Kidney (tissue), 14 donors: Measurements from ENCODE around the gene LAX1. TPM values are rescaled to one million over a fixed set of nuclear protein-coding genes. Genes with fewer than 3 reads are reported as not detected.

Experiments
- DNase-seq, 5 donors: peaks; one replicate each; pipeline ENCODE4 v3.0.0-alpha.2; 2013 to 2020
- FAIRE-seq: peaks from 2 replicates; lab custom pipeline; 2012; peaks lifted over from hg19 to GRCh38; lab: Jason Lieb, UNC
- H3K27ac ChIP-seq, 2 donors: one replicate each; pipeline ENCODE4 v1.7.0; 2013; ENCODE audit warnings: low read depth in 2 of 2, low read length in 2 of 2, inconsistent platforms in 1 of 2
- H3K27me3 ChIP-seq: one replicate; pipeline ENCODE4 v1.7.1; 2013; ENCODE audit warnings: low read length, inconsistent platforms; ENCODE audit not compliant: control insufficient read depth, insufficient read depth
- H3K36me3 ChIP-seq, 3 donors: one replicate each; pipeline versions ENCODE4 v1.7.0 to v1.7.1; 2013; ENCODE audit warnings: low read length in 3 of 3, control low read depth in 1 of 3, inconsistent platforms in 1 of 3; ENCODE audit not compliant: insufficient read depth in 3 of 3, control insufficient read depth in 2 of 3
- H3K4me1 ChIP-seq, 3 donors: one replicate each; pipeline versions ENCODE4 v1.7.0 to v1.7.1; 2013; ENCODE audit warnings: low read length in 3 of 3, inconsistent platforms in 1 of 3, low read depth in 1 of 3; ENCODE audit not compliant: control insufficient read depth in 2 of 3, insufficient read depth in 2 of 3
- H3K4me3 ChIP-seq, 3 donors: one replicate each; pipeline versions ENCODE4 v1.7.0 to v1.8.1; 2013; ENCODE audit warnings: low read length in 3 of 3, control low read depth in 1 of 3, inconsistent platforms in 1 of 3
- H3K9ac ChIP-seq, 3 donors: one replicate each; pipeline versions ENCODE4 v1.7.0 to v1.7.1; 2013; ENCODE audit warnings: low read length in 3 of 3, control low read depth in 1 of 3, inconsistent platforms in 1 of 3
- H3K9me3 ChIP-seq, 3 donors: one replicate each; pipeline versions ENCODE4 v1.7.0 to v1.7.1; 2013; ENCODE audit warnings: low read length in 3 of 3, control low read depth in 1 of 3, inconsistent platforms in 1 of 3; ENCODE audit not compliant: control insufficient read depth in 2 of 3, insufficient read depth in 1 of 3
- CTCF ChIP-seq: IDR thresholded peaks from 3 replicates; pipeline ENCODE4 v1.5.1; 2012; ENCODE audit warnings: mild to moderate bottlenecking, moderate library complexity, borderline replicate concordance; ENCODE audit not compliant: insufficient read depth; ENCODE audit errors: extremely low read depth
- intact Hi-C: fragments of 100-400 bp; cut with DNase I; formaldehyde crosslinking; loops from one replicate; pipeline ENCODE4 v1.11.1; 2022
- polyA plus RNA-seq: library from polyadenylated mRNA; stranded (reverse); fragments of 350-450 nt; fragmentation: Illumina TruSeq; extraction: RNeasy Lipid Tissue Mini Kit (QIAGEN cat#74804); gene quantifications from one replicate; pipeline ENCODE4 v1.2.3, GENCODE V29; 2014; ENCODE audit warnings: low read depth, low replicate concordance; ENCODE audit not compliant: insufficient read depth
- total RNA-seq: library from RNA; stranded (reverse); fragmentation: NEBNext Ultra II Directional; extraction: Animal tissue kit (Norgen Biotek cat#: 25700); gene quantifications from one replicate; pipeline ENCODE4 v1.2.1, GENCODE V29; 2021
- donor health status: control.
- donor health status: control.
- donor health status: control.
- donor health status: control.
- donor health status: control.
- donor health status: DM: yes; HTN: yes; CAD: no.
- donor health status: Normal renal cell carcinoma (clear cell type).

Gene LAX1
- total and polyA plus RNA-seq, 2 donors from 2014 or later, result 6.9 TPM; not detected in 1

GRCh38 chr1:203805689-203806088, 40.7 kb downstream of the LAX1 start:
- intact Hi-C loops, result no loop called here
- Histone ChIP-seq H3K27me3 (no peaks in the 10 kb centered on the region), H3K27ac (no peak overlapping the region), H3K36me3 (peaks cover 0 to 18% (median 6%) of the 10 kb centered on the region in 3 donors), H3K4me1 (peaks cover 0 to 3% (median 0%) of the 10 kb centered on the region in 3 donors), H3K9me3 (no peaks in the 10 kb centered on the region), H3K9ac (no peak overlapping the region), H3K4me3 (no peak overlapping the region)
- DNase-seq, result no peak
- no peak for FAIRE-seq
- TF ChIP-seq CTCF, result no peak

GRCh38 chr1:203807196-203807595, 42.2 kb downstream of the LAX1 start:
- Histone ChIP-seq H3K36me3 (peaks cover 2 to 18% (median 6%) of the 10 kb centered on the region in 3 donors), H3K9ac (no peak overlapping the region), H3K4me3 (no peak overlapping the region), H3K9me3 (no peaks in the 10 kb centered on the region), H3K4me1 (no peaks in the 10 kb centered on the region), H3K27me3 (no peaks in the 10 kb centered on the region), H3K27ac (no peak overlapping the region)
- DNase-seq (peak in 1 of 5 donors; percentile 18), FAIRE-seq (no peak)
- intact Hi-C loops, result no loop called here
- TF ChIP-seq CTCF, result no peak

- no peak overlapping the region for H3K27ac ChIP-seq
- DNase-seq, result no peak
- no peaks in the 10 kb centered on the region for H3K4me1 ChIP-seq
- intact Hi-C loops, result no loop called here
- H3K36me3 ChIP-seq, result peaks cover 7 to 23% (median 9%) of the 10 kb centered on the region in 3 donors
- TF ChIP-seq CTCF, result no peak
- no peak for FAIRE-seq
- no peak overlapping the region for H3K9ac ChIP-seq
- H3K27me3 ChIP-seq, result no peaks in the 10 kb centered on the region
- no peaks in the 10 kb centered on the region for H3K9me3 ChIP-seq
- no peak overlapping the region for H3K4me3 ChIP-seq
Observed at GRCh38 chr1:203813581-203814341, 48.8 kb downstream of the LAX1 start.
